IPS-20b (cell line): ENCODE results near the gene SGPP1.

Experiments used
- H3K27ac ChIP-seq: one replicate; pipeline ENCODE4 v1.5.1; 2013; ENCODE audit warnings: low read length
- H3K27me3 ChIP-seq: 2 replicates; pipeline ENCODE4 v1.6.1; 2013; ENCODE audit warnings: mild to moderate bottlenecking, low read length, inconsistent platforms; ENCODE audit not compliant: insufficient read depth
- H3K36me3 ChIP-seq: 2 replicates; pipeline ENCODE4 v1.6.1; 2013; ENCODE audit warnings: low read depth, mild to moderate bottlenecking, inconsistent platforms, low read length, moderate library complexity; ENCODE audit not compliant: insufficient read depth
- H3K4me1 ChIP-seq: 2 replicates; pipeline ENCODE4 v1.6.1; 2013; ENCODE audit warnings: mild to moderate bottlenecking, control low read depth, inconsistent platforms, low read length, moderate library complexity; ENCODE audit not compliant: insufficient read depth
- H3K4me3 ChIP-seq: 2 replicates; pipeline ENCODE4 v1.5.1; 2013; ENCODE audit warnings: mild to moderate bottlenecking, low read length, inconsistent platforms
- H3K9ac ChIP-seq: 2 replicates; pipeline ENCODE4 v1.6.1; 2013; ENCODE audit warnings: low read depth, mild to moderate bottlenecking, inconsistent platforms, low read length, moderate library complexity
- H3K9me3 ChIP-seq: 2 replicates; pipeline ENCODE4 v1.6.1; 2013; ENCODE audit warnings: mild to moderate bottlenecking, low read depth, low read length, inconsistent platforms; ENCODE audit not compliant: insufficient read depth

Gene SGPP1

DNA sequence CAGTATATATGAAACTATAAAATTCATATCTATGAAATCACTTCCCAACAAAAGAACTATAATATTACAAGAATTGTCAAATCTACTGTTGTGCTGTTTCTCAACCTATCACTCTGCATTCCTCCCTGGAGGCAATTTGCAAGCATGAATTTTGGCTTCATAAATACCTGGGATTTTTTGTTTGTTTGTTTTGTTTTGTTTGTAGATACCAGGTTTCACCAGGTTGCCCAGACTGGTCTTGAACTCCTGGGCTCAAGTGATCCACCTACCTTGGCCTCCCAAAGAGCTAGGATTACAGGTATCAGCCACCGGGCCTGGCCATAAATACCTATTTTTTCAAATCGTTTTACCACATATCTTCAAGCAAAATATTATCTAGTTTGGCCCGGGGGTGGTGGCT lies 38.7 kb downstream of the SGPP1 start:
- Histone ChIP-seq H3K4me3 (no peak overlapping the region), H3K36me3 (no peaks in the 10 kb centered on the region), H3K27me3 (no peaks in the 10 kb centered on the region), H3K27ac (no peak overlapping the region), H3K9me3 (no peaks in the 10 kb centered on the region), H3K4me1 (no peaks in the 10 kb centered on the region), H3K9ac (no peak overlapping the region)

DNA sequence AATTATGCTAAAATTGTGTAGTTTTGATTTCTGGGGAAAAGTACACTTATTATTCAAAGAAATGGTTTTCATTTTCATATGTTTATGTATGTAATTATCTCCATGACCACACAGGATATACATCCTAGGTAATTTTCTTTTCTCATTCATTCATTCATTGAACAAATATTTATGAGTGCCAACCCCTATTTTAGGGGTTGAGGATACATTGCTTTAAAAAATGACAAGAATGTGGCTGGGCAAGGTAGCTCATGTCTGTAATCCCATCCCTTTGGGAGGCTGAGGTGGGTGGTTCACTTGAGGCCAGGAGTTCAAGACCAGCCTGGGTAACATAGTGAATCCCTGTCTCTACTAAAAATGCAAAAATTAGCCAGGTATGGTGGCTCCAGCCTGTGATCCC lies 40.9 kb downstream of the SGPP1 start:
- Histone ChIP-seq H3K4me3 (no peak overlapping the region), H3K9ac (no peak overlapping the region), H3K9me3 (no peaks in the 10 kb centered on the region), H3K4me1 (no peaks in the 10 kb centered on the region), H3K36me3 (no peaks in the 10 kb centered on the region), H3K27me3 (no peaks in the 10 kb centered on the region), H3K27ac (no peak overlapping the region)

DNA sequence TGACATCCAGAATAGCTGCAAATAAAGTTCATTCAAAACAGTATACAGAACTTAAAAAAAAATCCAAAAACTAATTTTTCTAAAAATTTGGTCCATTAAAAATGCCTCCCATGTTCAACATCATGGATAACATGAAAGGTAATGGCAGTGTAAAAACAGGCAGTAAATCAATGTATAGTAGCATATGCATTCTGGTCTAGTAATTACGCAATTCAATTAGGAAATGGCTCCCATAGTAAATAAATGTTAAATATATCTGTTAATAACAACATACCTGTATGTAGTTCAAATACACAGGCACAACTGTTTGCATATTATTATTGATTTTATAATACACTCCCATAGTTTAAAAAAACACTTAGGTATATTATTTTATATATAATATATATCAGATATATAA lies 42.5 kb downstream of the SGPP1 start:
- Histone ChIP-seq H3K36me3 (no peaks in the 10 kb centered on the region), H3K9me3 (no peaks in the 10 kb centered on the region), H3K27ac (no peak overlapping the region)

DNA sequence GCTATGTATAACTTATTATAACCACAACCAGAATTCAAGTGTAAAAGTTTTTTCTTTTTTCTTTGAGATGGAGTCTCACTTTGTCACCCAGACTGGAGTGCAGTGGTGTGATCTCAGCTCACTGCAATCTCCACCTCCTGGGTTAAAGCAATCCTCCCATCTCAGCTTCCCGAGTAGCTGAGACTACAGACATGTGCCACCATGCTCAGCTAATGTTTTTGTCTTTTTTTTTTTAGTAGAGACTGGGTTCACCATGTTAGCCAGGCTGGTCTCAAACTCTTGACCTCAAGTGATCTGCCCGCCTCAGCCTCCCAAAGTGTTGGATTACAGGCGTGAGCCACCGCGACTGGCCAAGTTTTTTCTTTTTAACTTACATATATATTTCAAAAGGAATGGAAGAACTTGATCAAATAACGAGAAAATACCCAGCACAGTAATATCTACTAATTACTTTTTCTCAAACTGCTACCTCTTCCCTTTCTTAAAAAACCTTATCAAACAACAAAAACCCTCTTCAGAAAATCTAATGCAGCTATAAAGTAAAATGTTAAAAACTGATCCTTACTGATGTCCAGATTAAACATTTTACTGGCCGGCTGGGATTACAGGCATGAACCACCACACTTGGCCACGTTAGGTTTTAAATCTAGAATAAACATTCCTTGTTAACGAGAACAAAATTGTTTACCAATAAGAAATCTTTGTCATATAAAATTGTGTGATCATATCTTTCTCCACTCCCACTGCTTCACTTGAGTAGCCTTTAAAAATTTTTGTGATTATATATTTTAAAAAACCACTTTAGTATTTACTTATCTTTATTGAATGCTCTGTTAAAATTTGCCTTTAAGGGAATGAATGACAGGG lies 44.9 kb downstream of the SGPP1 start:
- no peak overlapping the region for H3K9ac ChIP-seq
- H3K27ac ChIP-seq: no peak overlapping the region
- H3K9me3 ChIP-seq: no peaks in the 10 kb centered on the region

More for the DNA sequence above, 42.5 kb downstream of the SGPP1 start:
- Histone ChIP-seq H3K4me3 (no peak overlapping the region), H3K4me1 (no peaks in the 10 kb centered on the region), H3K27me3 (no peaks in the 10 kb centered on the region), H3K9ac (no peak overlapping the region)

DNA sequence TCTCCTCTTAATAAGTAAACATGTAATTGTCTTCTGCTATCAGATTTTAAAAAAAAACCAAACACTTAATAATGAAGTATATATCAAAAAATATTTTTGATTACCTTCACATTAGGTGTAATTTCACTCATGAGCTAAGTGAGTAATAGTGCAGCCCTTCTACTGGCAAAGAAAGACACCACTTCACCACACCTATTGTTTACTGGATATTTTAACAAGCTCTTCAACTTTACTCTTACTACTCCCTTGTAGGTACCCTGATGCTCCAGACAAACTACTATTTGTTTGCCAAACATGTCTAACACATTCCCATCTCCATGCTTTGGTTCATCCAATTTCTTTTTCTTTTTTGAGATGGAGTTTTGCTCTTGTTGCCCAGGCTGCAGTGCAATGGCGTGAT lies 49.3 kb downstream of the SGPP1 start:
- no peaks in the 10 kb centered on the region for H3K36me3 ChIP-seq
- no peaks in the 10 kb centered on the region for H3K9me3 ChIP-seq
- no peak overlapping the region for H3K27ac ChIP-seq
- no peak overlapping the region for H3K4me3 ChIP-seq
- H3K27me3 ChIP-seq: no peaks in the 10 kb centered on the region
- H3K4me1 ChIP-seq: no peaks in the 10 kb centered on the region
- H3K9ac ChIP-seq: no peak overlapping the region

More for the DNA sequence above, 44.9 kb downstream of the SGPP1 start:
- Histone ChIP-seq H3K4me1 (no peaks in the 10 kb centered on the region), H3K4me3 (no peak overlapping the region), H3K27me3 (no peaks in the 10 kb centered on the region), H3K36me3 (no peaks in the 10 kb centered on the region)

DNA sequence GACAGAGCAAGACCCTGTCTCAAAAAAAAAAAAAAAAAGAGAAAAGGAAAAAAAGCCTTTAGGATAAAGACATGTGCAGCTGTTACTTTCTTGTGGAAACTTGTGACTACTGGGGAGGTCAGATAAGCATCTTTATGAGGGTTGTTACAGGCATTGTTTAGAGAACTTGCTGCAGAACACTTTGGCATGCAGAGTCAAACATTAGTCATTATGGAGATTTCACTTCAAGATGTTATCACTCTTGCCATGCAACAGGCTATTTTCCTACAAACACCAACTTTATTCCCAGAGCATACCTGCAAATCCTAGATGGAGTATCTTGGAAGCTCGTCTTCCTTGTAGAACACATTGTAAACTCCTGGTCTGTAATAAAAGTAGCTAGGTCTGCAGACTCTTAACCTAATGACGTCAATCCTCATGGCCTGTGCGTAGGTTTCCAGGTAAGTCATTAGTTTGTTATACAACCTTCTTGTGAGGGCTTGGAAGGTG lies 49.9 kb downstream of the SGPP1 start:
- H3K4me1 ChIP-seq: no peaks in the 10 kb centered on the region
- H3K9me3 ChIP-seq: no peaks in the 10 kb centered on the region
- no peaks in the 10 kb centered on the region for H3K36me3 ChIP-seq
- no peak overlapping the region for H3K4me3 ChIP-seq
- H3K9ac ChIP-seq: no peak overlapping the region
- no peak overlapping the region for H3K27ac ChIP-seq
- no peaks in the 10 kb centered on the region for H3K27me3 ChIP-seq

DNA sequence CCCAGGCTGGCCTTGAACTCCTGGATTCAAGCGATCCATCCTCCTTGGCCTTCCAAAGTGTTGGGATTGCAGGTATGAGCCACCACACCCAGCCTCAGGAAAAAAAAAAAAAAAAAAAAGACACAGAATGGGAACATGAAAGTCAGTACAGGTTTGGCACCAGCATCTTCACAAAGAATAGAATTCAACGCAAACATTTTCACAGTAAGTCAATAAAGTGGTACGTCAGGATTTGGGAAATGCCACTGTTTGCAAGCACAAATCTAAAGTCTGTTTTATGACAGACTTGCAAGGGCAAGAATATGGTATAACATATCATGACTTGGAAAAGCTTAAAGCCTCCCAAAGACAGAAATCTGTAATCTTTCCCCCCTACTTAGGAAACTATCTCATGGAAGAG lies 51.2 kb downstream of the SGPP1 start:
- H3K36me3 ChIP-seq: no peaks in the 10 kb centered on the region
- no peaks in the 10 kb centered on the region for H3K9me3 ChIP-seq
- no peak overlapping the region for H3K27ac ChIP-seq
- H3K4me3 ChIP-seq: no peak overlapping the region
- no peak overlapping the region for H3K9ac ChIP-seq
- H3K27me3 ChIP-seq: no peaks in the 10 kb centered on the region
- H3K4me1 ChIP-seq: no peaks in the 10 kb centered on the region

DNA sequence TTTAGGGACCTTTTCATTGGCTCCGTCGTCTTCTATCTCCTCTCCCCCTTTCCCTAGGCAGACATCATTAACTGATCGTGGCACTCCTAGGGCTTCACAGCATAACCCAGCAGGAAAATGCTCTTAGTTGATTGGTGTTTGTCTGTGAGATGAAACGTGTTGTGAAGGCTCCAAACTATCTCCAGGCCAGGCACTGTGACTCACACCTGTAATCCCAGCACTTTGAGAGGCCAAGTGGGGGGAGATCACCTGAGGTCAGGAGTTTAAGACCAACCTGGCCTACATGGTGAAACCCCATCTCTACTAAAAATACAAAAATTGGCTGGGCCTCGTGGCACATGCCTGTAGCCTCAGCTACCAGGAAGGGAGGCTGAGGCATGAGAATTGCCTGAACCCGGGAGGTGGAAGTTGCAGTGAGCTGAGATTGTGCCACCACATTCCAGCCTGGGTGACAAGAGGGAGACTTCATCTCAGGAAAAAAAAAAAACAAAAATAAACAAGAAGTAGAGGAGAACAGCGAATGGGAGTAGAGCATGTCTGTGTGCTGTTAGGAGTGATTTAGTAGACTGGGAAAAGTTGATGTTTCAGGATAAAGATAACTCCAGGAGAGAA lies 53.9 kb downstream of the SGPP1 start:
- Histone ChIP-seq H3K4me3 (no peak overlapping the region), H3K27ac (no peak overlapping the region), H3K9me3 (no peaks in the 10 kb centered on the region), H3K9ac (no peak overlapping the region), H3K36me3 (no peaks in the 10 kb centered on the region), H3K27me3 (no peaks in the 10 kb centered on the region), H3K4me1 (no peaks in the 10 kb centered on the region)

DNA sequence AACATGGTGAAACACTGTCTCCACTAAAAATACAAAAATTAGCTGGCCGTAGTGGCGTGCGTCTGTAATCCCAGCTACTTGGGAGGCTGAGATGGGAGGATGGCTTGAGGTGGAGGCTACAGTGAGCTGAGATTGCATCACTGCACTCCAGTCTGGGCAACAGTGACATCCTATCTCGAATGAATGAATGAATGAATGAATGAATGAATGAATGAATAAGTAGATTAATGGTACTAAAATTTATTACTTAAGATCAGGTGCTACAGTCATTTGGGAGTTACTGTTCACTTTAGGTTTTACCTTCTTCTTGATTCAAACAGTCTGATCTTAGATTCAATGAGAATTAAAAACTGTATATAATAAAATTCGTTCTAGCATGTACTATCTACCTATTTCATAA lies 54.6 kb downstream of the SGPP1 start:
- Histone ChIP-seq H3K27ac (no peak overlapping the region), H3K9me3 (no peaks in the 10 kb centered on the region), H3K27me3 (no peaks in the 10 kb centered on the region)

DNA sequence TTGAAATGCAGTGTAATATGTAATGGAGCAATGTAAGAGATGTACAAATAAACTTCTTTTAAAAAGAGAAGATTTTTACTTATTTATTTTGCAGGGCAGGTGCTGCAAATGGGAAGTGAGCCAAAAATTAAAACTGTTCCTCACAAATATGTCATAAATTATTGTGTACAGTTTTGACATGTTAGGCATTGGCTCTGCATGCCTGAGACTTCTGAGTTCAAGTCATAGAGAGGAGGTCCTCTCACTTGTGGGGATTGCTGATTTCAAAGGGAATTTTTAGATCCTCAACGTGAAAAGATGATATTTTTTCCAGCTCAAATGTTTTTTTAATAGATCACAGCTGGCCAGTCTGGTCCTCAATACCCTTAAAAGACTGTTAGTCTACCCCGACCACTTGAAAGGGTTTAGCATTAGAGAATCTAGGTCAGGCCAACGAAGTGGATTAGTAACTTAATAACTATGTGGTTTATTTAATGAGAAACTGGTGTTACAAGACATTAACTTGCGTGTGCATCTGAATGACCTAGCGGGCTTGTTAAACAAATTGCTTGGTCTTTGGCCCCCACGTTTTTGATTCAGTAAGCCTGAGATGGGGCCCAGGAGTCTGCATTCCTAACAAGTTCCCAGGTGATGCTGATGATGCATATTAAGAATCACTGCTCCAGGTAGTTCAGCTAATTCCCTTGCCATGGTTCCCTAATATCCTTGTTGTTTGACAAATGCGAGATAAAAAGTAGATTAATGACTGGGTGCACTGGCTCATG lies 55.3 kb downstream of the SGPP1 start:
- Histone ChIP-seq H3K4me1 (no peaks in the 10 kb centered on the region), H3K4me3 (no peak overlapping the region), H3K9ac (no peak overlapping the region), H3K27ac (no peak overlapping the region), H3K9me3 (no peaks in the 10 kb centered on the region), H3K36me3 (no peaks in the 10 kb centered on the region), H3K27me3 (no peaks in the 10 kb centered on the region)

More for the DNA sequence above, 54.6 kb downstream of the SGPP1 start:
- Histone ChIP-seq H3K36me3 (no peaks in the 10 kb centered on the region), H3K9ac (no peak overlapping the region), H3K4me1 (no peaks in the 10 kb centered on the region), H3K4me3 (no peak overlapping the region)

DNA sequence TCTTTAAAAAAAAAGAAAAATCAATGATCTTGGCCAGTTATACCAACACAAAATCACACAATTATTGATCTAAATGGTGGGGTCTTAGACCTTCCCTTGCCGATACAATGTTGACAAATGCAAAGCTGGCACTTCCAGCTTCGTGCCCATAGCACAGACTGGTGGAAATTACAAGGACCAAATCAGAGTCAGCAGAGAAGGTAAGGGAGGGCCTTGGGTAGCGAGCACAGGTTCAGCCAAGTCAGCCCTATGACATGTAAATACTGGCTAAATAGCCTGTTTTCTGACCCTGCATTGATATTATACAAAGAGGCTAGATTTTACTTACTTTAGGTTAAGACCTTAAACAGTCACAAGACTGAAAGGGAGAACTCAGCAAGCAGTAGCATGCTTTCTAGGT lies 55.9 kb downstream of the SGPP1 start:
- Histone ChIP-seq H3K4me3 (no peak overlapping the region), H3K36me3 (no peaks in the 10 kb centered on the region), H3K27ac (no peak overlapping the region), H3K27me3 (no peaks in the 10 kb centered on the region), H3K9me3 (no peaks in the 10 kb centered on the region), H3K9ac (no peak overlapping the region), H3K4me1 (no peaks in the 10 kb centered on the region)
